ENCODE measurements around the gene RELN.

DNA sequence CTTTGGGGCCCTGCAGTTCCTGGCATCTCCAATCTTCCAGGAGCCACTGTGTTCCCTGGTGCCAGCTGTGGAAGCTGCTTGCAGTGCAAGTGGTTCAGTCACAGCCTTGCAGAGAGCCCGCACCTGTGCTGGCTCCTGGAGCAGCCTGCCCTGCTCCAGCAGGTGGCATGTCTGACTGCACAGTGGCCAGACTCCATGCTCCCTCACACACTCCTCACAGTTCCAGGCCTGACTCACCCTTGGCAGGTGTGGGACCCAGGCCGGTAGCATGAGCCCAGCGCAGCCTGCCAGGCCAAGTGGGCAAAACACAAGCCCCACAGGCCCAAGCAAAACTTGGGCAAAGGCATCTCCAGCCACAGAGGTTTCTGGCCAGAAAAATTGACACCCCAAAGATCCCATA, 33.6 kb upstream of the RELN start:
- TF ChIP-seq FOXA1 (IDR thresholded peaks at IDR 0.05) (no peak), BHLHE40 (IDR thresholded peaks at IDR 0.05; ENCODE audit: borderline replicate concordance) (no peak), SUZ12 (IDR thresholded peaks at IDR 0.05) (no peak), CTBP1 (IDR thresholded peaks at IDR 0.05; ENCODE audit: borderline replicate concordance) (no peak)

Data from HEK293T (cell line).